Stimulated activated CD4-positive, alpha-beta T cell treated with anti-CD3 and anti-CD28 coated beads, TNF-alpha, amount 100 ng/mL, for 4 hours (primary cell): ENCODE measurements around the gene CACNA1A.
"Not testable (repeated sequence)": the region's sequence is repeated elsewhere in the genome, so short reads cannot be mapped to it uniquely, and the experiment has no call there.

Experiments used
- DNase-seq, 3 experiments: peaks; one replicate each; pipeline ENCODE4 v3.0.0-alpha.2; 2020; ENCODE audit warnings: low read depth in 3 of 3

CACNA1A gene

DNA sequence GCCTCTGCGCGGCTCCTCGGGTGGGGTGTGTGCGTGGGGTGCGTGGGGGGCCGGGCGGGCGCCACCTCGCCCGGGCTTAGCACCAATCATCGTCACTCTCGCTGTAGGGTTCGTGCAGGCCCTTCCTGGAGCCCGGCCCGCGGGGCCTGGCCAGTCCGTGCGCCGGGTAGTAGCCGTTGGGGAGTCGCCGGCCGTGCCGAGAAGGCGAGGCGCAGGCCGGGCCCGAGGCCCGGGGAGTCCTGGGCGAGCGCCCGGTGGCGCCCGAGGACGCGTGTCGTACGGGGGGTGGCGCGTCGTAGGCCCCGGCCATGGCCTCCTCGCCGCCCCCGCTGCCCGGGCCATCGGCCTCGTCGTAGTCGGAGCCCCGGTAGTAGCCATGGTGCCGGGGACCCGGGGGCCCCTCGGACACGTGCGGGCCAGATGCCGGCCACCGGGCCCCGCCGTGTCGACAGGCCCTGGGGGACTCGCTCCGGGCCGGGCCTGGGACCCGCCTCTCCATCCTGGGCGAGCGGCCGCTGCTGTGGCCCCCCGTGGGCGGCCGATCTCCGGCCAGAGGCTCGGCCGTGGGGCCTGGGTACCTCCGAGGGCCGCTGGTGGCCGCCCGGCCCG, 298.9 kb downstream of the CACNA1A start:
- no peak for DNase-seq

DNA sequence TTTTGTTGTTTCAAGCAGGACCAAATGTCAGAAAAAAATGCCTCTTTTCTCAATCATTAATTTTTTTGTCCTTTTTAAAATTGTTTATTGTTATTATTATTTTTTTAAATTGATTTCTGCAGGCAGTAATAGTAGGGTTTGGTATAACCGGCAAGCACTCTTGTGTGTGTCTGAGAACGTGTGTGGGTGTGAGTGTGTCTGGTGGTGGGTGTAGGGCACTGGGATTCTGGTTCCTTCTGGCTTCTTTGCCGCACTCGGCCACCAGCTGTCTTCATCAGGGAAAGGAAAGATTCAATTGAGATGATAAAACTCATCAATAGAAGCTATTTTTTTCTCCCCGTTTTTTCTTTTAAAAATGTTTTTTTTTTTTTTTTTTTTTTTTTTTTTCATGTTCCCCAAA, 299.7 kb downstream of the CACNA1A start:
- DNase-seq = no peak

DNA sequence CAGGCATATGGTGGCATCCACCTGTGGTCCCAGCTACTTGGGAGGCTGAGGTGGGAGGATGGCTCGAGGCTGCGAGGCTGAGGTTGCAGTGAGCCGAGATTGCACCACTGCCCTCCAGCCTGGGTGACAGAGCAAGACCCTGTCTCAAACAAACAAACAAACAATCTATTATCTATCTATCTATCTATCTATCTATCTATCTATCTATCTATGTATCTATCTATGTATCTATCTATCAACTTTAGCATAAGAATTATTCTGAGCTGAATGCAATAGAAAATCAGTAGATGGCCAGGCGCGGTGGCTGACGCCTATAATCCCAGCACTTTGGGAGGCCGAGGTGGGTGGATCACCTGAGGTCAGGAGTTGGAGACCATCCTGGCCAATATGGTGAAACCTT, 304.2 kb downstream of the CACNA1A start:
- DNase-seq = not testable (repeated sequence)

DNA sequence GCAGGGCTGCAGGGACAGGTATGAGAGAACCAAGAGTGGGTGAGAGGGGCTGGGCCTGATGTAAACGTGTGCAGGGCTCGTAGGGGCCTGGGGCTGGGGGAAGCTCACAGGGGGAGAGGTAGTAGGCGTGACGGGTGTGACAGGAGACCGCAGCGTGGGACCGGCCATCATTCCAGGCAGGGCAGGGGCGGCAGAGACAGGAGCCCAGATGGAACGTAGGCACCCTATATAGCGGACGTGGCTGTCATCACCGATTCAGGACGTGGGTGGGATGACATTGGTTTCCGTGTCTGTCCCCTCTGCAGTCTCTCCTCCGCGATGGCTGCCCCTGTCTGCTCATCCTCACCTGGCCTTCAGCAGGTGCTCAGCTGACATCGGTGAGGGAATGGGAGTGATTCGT, 307.6 kb downstream of the CACNA1A start:
- no peak for DNase-seq

DNA sequence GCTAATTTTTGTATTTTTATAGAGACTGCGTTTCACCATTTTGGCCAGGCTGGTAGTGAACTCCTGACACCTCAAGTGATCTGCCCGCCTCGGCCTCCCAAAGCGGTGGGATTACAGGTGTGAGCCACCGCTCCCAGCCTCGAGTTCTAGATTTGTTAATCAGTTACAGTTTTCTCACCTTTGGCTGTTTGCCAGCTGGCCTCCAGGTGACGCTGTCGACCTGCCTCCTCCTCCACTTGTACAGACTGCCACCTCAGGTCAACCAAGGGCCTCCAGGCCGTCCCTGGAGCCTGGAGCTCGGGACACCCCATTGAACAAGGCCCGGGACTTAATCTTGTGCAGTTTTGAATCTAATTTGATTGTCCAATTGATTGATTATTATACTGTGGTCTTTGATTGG, 310.6 kb downstream of the CACNA1A start:
- DNase-seq = peak in 2 of 3 experiments; percentile 30

DNA sequence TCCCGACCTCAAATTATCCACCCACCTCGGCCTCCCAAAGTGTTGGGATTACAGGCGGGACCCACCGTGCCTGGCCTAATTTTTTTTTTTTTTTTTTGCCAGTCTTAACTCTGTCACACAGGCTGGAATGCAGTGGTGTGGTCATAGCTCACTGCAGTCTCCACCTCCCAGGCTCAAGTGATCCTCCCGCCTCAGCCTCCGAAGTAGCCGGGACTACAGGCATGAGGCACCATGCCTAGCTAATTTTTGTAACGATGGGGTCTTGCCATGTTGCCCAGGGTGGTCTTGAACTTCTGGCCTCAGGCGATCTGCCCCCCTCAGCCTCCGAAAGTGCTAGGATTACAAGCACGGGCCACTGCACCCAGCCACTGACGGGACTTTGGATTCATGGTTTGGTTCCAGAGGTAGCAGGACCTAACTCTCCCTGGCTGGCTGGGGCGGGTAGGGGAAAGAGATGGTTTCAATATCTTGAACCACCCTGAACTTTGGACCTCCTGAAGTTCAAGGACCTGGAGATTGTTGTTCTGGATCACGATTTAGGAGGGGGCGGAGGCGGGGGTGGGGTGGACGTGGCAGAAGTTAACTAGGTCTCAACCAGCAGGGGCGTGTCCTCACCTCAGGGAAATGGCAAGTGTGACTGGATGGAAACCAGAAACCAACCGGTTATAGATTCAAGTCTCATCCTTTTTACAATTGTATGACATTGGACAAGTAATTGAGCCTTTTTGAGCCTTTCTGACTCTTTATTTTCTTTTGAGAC, 315.3 kb downstream of the CACNA1A start:
- no peak for DNase-seq

DNA sequence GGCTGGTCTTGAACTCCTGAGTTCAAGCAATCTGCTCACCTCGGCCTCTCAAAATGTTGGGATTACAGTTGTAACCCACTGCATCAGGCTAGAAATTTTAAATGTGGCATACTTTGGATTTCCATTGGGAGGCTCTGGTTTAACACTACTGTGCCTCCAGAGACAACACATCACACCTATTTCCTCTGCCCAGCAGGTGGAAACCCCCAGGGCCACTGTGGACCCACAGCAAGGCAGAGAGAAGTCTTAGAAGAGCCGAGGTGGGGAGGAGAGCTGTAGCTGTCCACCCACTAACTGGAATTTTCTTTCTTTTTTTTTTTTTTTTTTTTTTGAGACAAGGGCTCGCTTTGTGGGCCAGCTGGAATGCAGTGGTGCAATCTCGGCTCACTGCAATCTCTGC, 316.7 kb downstream of the CACNA1A start:
- no peak for DNase-seq

DNA sequence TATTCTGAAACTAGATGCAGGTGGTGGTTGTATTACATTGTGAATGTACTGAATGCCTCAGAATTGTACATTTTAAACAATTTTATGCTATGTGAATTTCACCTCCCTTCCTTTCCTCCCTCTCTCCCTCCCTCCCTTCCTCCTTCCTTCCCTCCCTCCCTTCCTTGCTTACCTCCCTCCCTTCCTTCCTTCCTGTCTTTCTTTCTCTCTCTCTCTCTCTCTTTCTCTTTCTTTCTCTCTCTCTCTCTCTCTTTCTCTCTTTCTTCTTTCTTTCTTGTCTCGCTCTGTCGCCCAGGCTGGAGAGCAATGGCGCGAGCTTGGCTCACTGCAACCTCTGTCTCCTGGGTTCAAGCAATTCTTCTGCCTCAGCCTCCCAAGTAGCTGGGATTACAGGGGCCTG, 318.9 kb downstream of the CACNA1A start:
- DNase-seq = no peak

DNA sequence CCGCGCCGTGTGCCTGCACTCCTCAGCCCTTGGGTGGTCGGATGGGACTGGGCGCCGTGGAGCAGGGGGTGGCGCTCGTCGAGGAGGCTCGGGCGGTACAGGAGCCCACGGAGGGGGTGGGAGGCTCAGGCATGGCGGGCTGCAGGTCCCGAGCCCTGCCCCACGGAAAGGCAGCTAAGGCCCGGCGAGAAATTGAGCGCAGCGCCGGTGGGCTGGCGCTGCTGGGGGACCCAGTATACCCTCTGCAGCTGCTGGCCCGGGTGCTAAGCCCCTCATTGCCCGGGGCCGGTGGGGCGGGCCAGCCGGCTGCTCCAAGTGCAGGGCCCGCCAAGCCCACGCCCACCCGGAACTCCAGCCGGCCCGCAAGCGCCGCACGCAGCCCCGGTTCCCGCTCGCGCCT, 319.6 kb downstream of the CACNA1A start:
- not testable (repeated sequence) for DNase-seq

DNA sequence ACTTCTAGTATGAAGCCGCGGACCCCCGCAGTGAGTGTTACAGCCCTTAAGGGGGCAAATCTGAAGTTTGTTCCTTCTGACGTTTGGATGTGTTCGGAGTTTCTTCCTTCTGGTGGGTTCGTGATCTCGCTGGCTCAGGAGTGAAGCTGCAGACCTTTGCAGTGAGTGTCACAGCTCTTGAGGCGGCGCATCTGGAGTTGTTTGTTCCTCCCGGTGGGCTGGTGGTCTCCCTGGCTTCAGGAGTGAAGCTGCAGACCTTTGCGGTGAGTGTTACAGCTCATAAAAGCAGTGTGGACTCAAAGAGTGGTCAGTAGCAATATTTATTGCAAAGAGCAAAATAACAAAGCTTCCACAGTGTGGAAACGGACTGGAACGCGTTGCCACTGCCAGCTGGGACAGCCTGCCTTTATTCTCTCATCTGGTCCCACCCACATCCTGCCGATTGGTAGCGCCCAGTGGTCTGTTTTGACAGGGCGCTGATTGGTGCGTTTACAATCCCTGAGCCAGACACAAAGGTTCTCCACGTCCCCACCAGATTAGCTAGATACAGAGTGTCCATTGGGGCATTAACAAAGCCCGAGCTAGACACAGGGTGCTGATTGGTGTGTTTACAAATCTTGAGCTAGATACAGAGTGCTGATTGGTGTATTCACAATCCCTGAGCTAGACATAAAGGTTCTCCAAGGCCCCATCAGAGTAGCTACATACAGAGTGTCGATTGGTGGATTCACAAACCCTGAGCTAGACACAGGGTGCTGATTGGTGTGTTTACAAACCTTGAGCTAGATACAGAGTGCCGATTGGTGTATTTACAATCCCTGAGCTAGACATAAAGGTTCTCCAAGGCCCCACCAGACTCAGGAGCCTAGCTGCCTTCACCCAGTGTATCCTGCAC, 320.3 kb downstream of the CACNA1A start:
- not testable (repeated sequence) for DNase-seq

DNA sequence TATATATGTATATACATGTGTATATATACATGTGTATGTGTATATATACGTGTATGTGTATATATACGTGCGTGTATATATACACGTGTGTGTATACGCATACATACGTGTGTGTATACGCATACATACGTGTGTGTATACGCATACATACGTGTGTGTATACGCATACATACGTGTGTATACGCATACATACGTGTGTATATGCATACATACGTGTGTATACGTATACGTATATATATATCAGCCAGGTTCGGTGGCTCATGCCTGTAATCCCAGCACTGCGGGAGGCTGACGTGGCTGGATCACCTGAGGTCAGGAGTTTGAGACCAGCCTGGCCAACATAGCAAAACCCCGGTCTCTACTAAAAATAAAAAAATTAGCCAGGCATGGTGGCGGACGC, 321.4 kb downstream of the CACNA1A start:
- DNase-seq = not testable (repeated sequence)

DNA sequence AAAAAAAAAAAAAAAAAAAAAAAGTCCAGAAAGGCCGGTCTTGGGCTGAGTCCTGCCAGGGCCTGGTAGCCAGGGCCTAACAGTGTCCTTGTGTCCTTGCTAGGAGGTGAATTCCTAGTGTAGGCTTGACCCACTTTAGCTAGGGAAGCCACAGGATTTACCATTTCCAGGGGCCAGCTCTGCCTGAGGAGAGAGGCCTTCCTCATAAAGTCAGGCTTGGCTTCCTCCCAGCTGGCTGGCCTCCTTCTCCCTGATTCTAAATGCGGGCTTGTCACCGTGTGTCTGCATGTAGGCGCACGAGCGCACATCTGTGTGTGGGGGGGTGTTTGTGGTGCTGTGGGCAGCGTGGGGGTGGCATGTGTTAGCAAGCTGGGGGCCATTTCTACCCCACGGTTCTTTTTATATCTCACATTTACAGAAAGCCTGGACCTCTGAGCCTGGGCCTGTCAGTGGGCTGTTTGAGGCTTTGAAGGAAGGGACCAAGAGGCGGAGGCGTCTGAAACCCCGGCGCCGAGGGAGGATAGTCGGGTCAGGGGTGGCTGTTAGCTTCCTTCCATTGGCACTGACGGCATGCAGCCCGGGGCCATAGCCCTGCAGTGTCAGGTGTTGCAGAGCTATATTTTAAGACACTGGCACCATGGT, 324.4 kb downstream of the CACNA1A start:
- DNase-seq = no peak

DNA sequence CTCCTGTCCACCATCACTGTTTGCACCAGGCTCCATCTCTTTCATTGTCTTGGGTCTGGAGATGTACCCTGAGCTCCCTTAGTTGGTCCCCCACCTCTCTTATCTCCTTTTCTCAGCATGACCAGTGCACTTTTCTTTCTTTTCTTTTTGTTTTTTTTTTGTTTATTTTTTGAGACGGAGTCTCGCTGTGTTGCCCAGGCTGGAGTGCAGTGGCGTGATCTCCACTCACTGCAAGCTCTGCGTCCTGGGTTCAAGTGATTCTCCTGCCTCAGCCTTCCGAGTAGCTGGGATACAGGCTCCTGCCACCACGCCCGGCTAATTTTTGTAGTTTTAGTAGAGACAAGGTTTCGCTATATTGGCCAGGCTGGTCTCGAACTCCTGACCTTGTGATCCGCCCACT, 328.0 kb downstream of the CACNA1A start:
- DNase-seq = not testable (repeated sequence)

DNA sequence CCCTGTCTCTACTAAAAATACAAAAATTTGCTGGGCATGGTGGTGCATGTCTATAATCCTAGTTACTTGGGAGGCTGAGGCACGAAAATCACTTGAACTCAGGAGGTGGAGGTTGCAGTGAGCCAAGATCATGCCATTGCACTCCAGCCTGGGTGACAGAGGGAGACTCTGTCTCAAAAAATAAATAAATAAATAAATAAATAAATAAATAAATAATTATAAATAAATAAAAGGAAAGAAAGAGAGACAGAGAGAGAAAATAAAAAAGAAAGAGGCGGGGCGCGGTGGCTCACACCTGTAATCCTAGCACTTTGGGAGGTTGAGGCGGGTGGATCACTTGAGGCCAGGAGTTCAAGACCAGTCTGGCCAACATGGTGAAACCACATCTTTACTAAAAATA, 328.7 kb downstream of the CACNA1A start:
- not testable (repeated sequence) for DNase-seq

DNA sequence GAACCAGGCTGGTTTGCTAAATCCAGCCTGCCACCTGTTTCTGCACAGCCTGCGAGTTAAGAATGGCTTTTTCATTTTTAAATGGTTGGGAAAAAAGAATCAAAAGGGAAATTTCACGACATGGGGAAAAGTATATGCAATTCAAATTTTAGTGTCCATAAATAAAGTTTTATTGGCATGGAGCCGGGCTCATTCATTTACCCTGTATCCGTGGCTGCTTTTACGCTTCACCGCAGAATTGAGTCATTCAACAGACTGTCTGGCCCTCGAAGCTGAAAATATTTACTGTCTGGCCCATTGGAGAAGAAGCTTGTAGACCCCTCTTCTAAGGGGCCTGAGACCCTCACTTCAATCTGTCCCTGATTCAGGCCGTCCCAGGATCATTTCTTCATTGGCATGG, 329.9 kb downstream of the CACNA1A start:
- DNase-seq = no peak

DNA sequence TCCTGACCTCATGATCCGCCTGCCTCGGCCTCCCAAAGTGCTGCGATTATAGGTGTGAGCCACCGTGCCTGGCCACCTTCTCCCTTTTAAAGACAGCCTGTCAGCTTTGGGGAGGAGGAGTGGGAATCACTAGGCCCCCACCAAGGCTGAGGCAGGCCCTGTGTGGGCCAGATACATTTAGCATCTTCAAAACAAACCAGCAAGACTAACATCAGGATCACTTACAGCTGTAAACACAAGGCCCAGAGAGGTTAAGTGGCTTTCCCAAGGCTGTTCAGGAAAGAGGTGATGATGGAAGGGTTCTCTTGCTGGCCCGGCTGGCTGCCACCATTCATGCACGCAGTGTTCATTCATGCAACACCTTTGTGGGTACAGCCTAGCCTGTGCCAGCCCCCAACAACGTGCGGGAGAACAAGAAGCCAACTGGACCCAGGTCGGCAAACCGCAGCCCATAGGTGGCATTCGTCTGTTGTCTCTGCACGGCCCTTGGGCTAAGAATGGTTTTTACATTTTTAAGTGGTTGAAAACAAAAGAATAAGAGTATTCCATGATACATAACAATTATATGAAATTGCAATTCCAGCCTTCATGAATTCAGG, 333.0 kb downstream of the CACNA1A start:
- no peak for DNase-seq

DNA sequence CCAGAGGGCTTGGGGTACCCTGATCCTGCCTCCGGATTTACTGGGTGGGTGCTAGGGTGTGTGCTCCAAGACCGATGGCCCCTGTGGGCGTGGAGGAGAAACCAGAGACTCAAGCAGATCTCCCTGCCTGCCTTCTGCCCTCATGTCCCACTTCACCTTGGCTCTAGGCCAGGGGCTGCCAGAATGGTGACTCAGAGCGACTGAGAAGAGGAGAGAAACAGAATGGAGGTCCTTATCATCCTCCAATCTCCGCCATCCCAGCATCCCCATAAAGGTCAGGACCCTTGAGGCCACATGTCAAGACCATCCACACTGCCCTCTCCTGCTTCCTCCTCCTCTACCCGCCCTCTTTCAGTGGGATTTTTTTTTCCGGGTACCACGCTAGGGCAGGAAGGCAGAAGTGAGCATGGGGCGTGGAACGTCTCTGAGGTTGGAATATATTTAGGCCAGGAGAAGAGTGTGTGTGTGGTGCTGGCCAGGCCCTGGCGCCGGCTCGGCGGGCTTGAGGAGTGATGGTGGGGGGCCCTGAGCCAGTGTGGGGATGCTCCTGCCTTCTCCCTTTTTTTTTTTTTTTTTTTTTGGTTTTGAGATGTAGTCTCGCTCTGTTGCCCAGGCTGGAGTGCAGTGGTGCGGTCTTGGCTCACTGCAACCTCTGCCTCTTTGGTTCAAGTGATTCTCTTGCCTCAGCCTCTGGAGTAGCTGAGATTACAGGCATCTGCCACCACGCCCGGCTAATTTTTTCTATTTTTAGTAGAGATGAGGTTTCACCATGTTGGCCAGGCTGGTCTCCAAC, 333.7 kb downstream of the CACNA1A start:
- DNase-seq = peak; percentile 61 to 77 (median 70)

DNA sequence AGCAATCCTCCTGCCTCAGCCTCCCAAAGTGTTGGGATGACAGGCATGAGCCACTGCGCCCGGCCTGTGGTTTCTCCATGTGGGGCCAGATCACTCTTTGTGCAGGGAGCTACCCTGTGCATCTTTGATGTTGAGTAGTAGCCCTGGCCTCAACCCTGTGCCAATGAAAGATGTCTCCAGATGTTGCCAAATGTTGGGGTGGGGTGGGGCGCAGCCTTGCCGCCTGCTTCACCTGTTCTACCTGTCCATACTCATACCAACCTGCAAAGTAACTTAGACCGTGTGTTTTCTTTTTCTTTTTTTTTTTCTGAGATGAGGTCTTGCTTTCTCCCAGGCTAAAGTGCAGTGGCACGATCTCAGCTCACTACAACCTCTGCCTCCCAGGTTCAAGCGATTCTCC, 335.1 kb downstream of the CACNA1A start:
- no peak for DNase-seq

DNA sequence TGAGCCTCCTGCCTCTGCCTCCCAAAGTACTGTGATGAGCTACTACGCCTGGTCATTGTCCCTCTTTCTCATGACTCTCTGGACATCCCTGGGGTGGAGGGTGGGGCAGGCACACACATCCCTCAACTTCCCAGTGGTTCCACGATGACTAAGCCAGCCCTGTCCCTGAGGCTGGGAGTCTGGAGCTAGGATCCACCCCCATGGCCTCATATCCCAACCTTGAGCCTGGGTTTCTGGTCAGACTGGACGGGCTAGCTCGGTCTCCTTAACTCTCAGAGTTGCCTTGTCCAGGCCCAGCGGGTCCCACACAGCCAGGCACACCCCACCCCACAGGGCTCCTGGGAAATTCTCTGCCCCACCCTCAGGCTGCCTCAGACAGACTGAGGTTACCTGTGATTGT, 336.5 kb downstream of the CACNA1A start:
- DNase-seq = no peak

DNA sequence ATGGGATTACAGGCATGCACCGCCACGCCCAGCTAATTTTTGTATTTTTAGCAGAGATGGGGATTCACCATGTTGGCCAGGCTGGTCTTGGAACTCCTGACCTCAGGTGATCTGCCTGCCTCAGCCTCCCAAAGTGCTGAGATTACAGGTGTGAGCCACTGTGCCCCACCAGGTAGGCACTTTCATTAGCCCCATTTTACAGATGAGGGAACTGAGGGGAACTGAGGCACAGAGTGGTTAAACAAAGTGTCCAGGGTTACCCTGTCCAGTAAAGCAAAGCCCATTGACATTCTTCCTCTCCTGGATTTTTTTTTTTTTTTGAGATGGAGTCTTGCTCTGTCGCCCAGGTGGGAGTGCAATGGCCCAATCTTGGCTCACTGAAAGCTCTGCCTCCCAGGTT, 340.1 kb downstream of the CACNA1A start:
- not testable (repeated sequence) for DNase-seq
